Fibroblast of lung (primary cell): ENCODE results near the gene PSAT1. TPM values are rescaled to one million over a fixed set of nuclear protein-coding genes. Genes with fewer than 3 reads are reported as not detected.
A peak's percentile ranks its signal among the peaks of the same experiment; 100 is the strongest.

Experiments
- DNase-seq, 2 donors: peaks; one replicate each; pipeline versions ENCODE4 v3.0.0 to v3.0.0-alpha.2; 2010; ENCODE audit warnings: low read depth in 2 of 2
- H2AFZ ChIP-seq: 2 replicates; pipeline ENCODE4 v1.5.1; 2012; ENCODE audit warnings: low read length, control low read depth, inconsistent platforms
- H3K27ac ChIP-seq: 2 replicates; pipeline ENCODE4 v1.5.1; 2011; ENCODE audit warnings: low read length, control low read depth; ENCODE audit not compliant: insufficient read depth
- H3K27me3 ChIP-seq: 2 replicates; pipeline ENCODE4 v1.5.1; 2011; ENCODE audit warnings: mild to moderate bottlenecking, low read length; ENCODE audit not compliant: control insufficient read depth, insufficient read depth
- H3K36me3 ChIP-seq: 2 replicates; pipeline ENCODE4 v1.5.1; 2011; ENCODE audit warnings: low read length; ENCODE audit not compliant: control insufficient read depth, insufficient read depth
- H3K4me1 ChIP-seq: 2 replicates; pipeline ENCODE4 v1.5.1; 2011; ENCODE audit warnings: low read length; ENCODE audit not compliant: control insufficient read depth, insufficient read depth; ENCODE audit errors: extremely low read depth
- H3K4me2 ChIP-seq: 2 replicates; pipeline ENCODE4 v1.5.1; 2011; ENCODE audit warnings: low read length, control low read depth; ENCODE audit not compliant: insufficient read depth; ENCODE audit errors: extremely low read depth
- H3K4me3 ChIP-seq, 4 experiments: fragments of 200-600 bp in 1 of 4; sonication (generic) in 1 of 4; replicated peaks in 1 of 4; 2 replicates each; pipeline ENCODE4 v1.5.1; 2011 to 2016; ENCODE audit warnings: low read length in 4 of 4, low read depth in 3 of 4, mild to moderate bottlenecking in 3 of 4, control low read depth in 2 of 4, inconsistent platforms in 1 of 4, mixed read lengths in 1 of 4; ENCODE audit not compliant: insufficient read depth in 1 of 4; ENCODE audit errors: control extremely low read depth in 1 of 4
- H3K79me2 ChIP-seq: 2 replicates; pipeline ENCODE4 v1.5.1; 2012; ENCODE audit warnings: mild to moderate bottlenecking, low read length, inconsistent platforms; ENCODE audit not compliant: control insufficient read depth, insufficient read depth
- H3K9ac ChIP-seq: 2 replicates; pipeline ENCODE4 v1.5.1; 2011; ENCODE audit warnings: mild to moderate bottlenecking, low read length, control low read depth; ENCODE audit not compliant: insufficient read depth
- H3K9me3 ChIP-seq: 2 replicates; pipeline ENCODE4 v1.5.1; 2012; ENCODE audit warnings: low read depth, low read length; ENCODE audit not compliant: control insufficient read depth, insufficient read depth
- H4K20me1 ChIP-seq: 2 replicates; pipeline ENCODE4 v1.5.1; 2011; ENCODE audit warnings: low read length; ENCODE audit not compliant: control insufficient read depth, insufficient read depth; ENCODE audit errors: extremely low read depth
- CTCF ChIP-seq, 2 donors: IDR thresholded peaks in 1 of 2; conservative IDR thresholded peaks in 1 of 2; 1 replicate in 1 of 2; 2 replicates in 1 of 2; pipeline ENCODE4 v1.5.1; 2011 to 2012; ENCODE audit warnings: low read length in 2 of 2, control low read depth in 1 of 2, inconsistent platforms in 1 of 2, low read depth in 1 of 2, mild to moderate bottlenecking in 1 of 2
- EZH2 ChIP-seq: IDR thresholded peaks from 2 replicates; pipeline ENCODE4 v1.5.1; 2012; ENCODE audit warnings: low read length, control low read depth, mild to moderate bottlenecking; ENCODE audit errors: missing control alignments
- polyA plus RNA-seq, 2 donors: library from polyadenylated mRNA; depleted of rRNA in 1 of 2; stranded (reverse) in 1 of 2; unstranded in 1 of 2; fragments of >200 nt; gene quantifications; 2 replicates each; pipeline ENCODE4 v1.2.1, GENCODE V29; 2011 to 2012; ENCODE audit warnings: missing spikeins in 1 of 2
- total RNA-seq: library from RNA; depleted of rRNA; stranded (reverse); fragments of >200 nt; gene quantifications from 2 replicates; pipeline ENCODE4 v1.2.1, GENCODE V29; 2014

PSAT1 gene
- total and polyA plus RNA-seq, 2 donors (not counting 1 experiment from before 2014, with no cell fraction given) = 74.6 to 115 TPM

- H2AFZ ChIP-seq = no peak overlapping the region
- DNase-seq = no peak
- H3K9me3 ChIP-seq = no peaks in the 10 kb centered on the region
- H4K20me1 ChIP-seq = no peaks in the 10 kb centered on the region
- no peaks in the 10 kb centered on the region for H3K36me3 ChIP-seq
- H3K4me2 ChIP-seq = no peak overlapping the region
- H3K4me1 ChIP-seq = no peaks in the 10 kb centered on the region
- no peak overlapping the region for H3K9ac ChIP-seq
- no peak overlapping the region for H3K27ac ChIP-seq
- no peak overlapping the region for H3K4me3 ChIP-seq
- TF ChIP-seq EZH2 (no peak), CTCF (conservative IDR thresholded peaks at IDR 0.05 in 1 of 2, IDR thresholded peaks at IDR 0.05 in 1 of 2; ENCODE audit: low read depth in 1 of 2, low read length in 2 of 2) (no peak)
- no peaks in the 10 kb centered on the region for H3K79me2 ChIP-seq
- no peaks in the 10 kb centered on the region for H3K27me3 ChIP-seq
These were observed 24.6 kb upstream of the PSAT1 start for GRCh38 chr9:78272307-78272706.

- Histone ChIP-seq H3K4me2 (no peak overlapping the region), H4K20me1 (no peaks in the 10 kb centered on the region), H2AFZ (no peak overlapping the region), H3K4me1 (no peaks in the 10 kb centered on the region), H3K4me3 (no peak overlapping the region), H3K27me3 (no peaks in the 10 kb centered on the region), H3K27ac (no peak overlapping the region), H3K36me3 (no peaks in the 10 kb centered on the region), H3K9me3 (no peaks in the 10 kb centered on the region), H3K9ac (no peak overlapping the region), H3K79me2 (no peaks in the 10 kb centered on the region)
- TF ChIP-seq EZH2 = no peak
- no peak for TF ChIP-seq CTCF (conservative IDR thresholded peaks at IDR 0.05 in 1 of 2, IDR thresholded peaks at IDR 0.05 in 1 of 2; ENCODE audit: low read depth in 1 of 2, low read length in 2 of 2)
- peak; percentile 36 to 41 for DNase-seq
These were observed 23.2 kb upstream of the PSAT1 start for GRCh38 chr9:78273761-78274160.

- H3K9me3 ChIP-seq = no peaks in the 10 kb centered on the region
- no peak overlapping the region for H3K4me3 ChIP-seq
- H3K9ac ChIP-seq = no peak overlapping the region
- H3K27me3 ChIP-seq = no peaks in the 10 kb centered on the region
- H2AFZ ChIP-seq = no peak overlapping the region
- no peaks in the 10 kb centered on the region for H3K4me1 ChIP-seq
- TF ChIP-seq EZH2 (no peak), CTCF (conservative IDR thresholded peaks at IDR 0.05 in 1 of 2, IDR thresholded peaks at IDR 0.05 in 1 of 2; ENCODE audit: low read depth in 1 of 2, low read length in 2 of 2) (no peak)
- DNase-seq = peak; percentile 82 to 97
- H3K36me3 ChIP-seq = no peaks in the 10 kb centered on the region
- H3K27ac ChIP-seq = no peak overlapping the region
- H3K4me2 ChIP-seq = no peak overlapping the region
- H4K20me1 ChIP-seq = no peaks in the 10 kb centered on the region
- H3K79me2 ChIP-seq = no peaks in the 10 kb centered on the region
These were observed 18.6 kb upstream of the PSAT1 start for GRCh38 chr9:78278177-78278777.
